Measurements from ENCODE around the gene MAPK1.
"Not testable (repeated sequence)": the region's sequence is repeated elsewhere in the genome, so short reads cannot be mapped to it uniquely, and the experiment has no call there.

MAPK1 gene

DNA sequence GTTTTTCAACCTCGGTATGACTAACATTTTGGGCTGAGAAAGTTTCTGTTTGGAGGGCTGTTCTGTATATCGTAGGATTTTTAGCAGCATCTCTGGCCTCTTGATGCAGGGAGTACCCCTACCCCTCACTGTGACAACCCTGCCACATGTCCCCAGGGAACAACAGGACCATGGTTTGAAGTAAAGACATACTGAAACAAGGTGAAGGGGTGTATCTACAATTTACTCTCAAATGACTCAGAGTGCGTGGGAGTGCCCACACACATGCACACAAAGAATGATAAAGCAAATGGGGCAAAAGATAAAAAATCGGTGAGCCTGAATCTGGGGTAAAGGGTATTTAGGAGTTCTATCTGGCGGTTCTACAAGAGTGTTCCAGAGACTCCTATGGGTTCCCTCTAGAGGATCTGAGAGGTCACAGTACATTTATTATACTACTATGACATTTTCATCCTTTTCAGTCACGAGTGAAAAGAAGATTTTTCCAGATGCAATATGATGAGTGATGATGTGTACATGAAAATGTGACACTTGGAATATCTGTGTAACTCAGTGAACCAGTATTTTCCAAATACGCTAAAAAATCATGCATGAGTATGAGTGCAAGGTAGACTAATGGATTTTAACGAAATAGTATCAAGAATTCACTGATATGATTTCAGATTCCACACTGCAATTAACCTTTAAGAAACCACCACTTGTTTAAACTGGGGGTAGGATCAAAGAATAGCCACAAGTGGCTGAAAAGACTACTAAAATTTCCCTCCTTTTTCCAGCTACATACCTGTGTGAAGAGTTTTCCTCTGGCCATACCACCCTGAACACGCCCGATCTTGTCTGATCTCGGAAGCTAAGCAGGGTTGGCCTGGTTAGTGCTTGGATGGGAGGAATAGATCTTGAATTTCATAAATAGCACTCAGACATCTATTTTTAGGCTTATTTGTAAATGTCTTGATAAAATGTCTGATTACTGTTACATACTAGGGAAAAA, 75.5 kb downstream of the MAPK1 start:
- Histone ChIP-seq H3K9ac (ENCODE audit: insufficient read length, low read depth) (no peak overlapping the region), H3K4me1 (ENCODE audit: insufficient read depth, insufficient read length) (no peaks in the 10 kb centered on the region), H3K27me3 (ENCODE audit: insufficient read depth, insufficient read length) (no peaks in the 10 kb centered on the region), H3K36me3 (ENCODE audit: insufficient read depth, insufficient read length, low read length) (peaks cover 22% of the 10 kb centered on the region), H3K9me3 (ENCODE audit: insufficient read depth, low read length) (no peaks in the 10 kb centered on the region), H3K4me3 (ENCODE audit: insufficient read length, low read depth) (no peak overlapping the region)
- no peak for TF ChIP-seq SUZ12 (IDR thresholded peaks at IDR 0.05; ENCODE audit: extremely low read depth, insufficient read depth, insufficient read length)
- TF ChIP-seq ZNF274 (IDR thresholded peaks at IDR 0.05; ENCODE audit: low read depth, low read length), result no peak
- TF ChIP-seq YY1 (IDR thresholded peaks at IDR 0.05; ENCODE audit: insufficient read depth, insufficient read length), result no peak
- no peak for DNase-seq (ENCODE audit: low read depth, low spot score)

GRCh38 chr22:21790849-21791610, 76.4 kb downstream of the MAPK1 start:
- DNase-seq (ENCODE audit: low read depth, low spot score); H3K27me3 ChIP-seq (ENCODE audit: insufficient read depth, insufficient read length); H3K4me3 ChIP-seq (ENCODE audit: insufficient read length, low read depth); H3K4me1 ChIP-seq (ENCODE audit: insufficient read depth, insufficient read length); H3K9me3 ChIP-seq (ENCODE audit: insufficient read depth, low read length); H3K9ac ChIP-seq (ENCODE audit: insufficient read length, low read depth): not testable (repeated sequence)
- peaks cover 26% of the 10 kb centered on the region for H3K36me3 ChIP-seq (ENCODE audit: insufficient read depth, insufficient read length, low read length)

- peaks cover 30% of the 10 kb centered on the region for H3K36me3 ChIP-seq (ENCODE audit: insufficient read depth, insufficient read length, low read length)
- H3K9me3 ChIP-seq (ENCODE audit: insufficient read depth, low read length), result no peaks in the 10 kb centered on the region
- no peak overlapping the region for H3K9ac ChIP-seq (ENCODE audit: insufficient read length, low read depth)
- no peak overlapping the region for H3K4me3 ChIP-seq (ENCODE audit: insufficient read length, low read depth)
- no peaks in the 10 kb centered on the region for H3K4me1 ChIP-seq (ENCODE audit: insufficient read depth, insufficient read length)
- DNase-seq (ENCODE audit: low read depth, low spot score), result no peak
- H3K27me3 ChIP-seq (ENCODE audit: insufficient read depth, insufficient read length), result no peaks in the 10 kb centered on the region
- TF ChIP-seq ZNF274 (IDR thresholded peaks at IDR 0.05; ENCODE audit: low read depth, low read length) (no peak), YY1 (IDR thresholded peaks at IDR 0.05; ENCODE audit: insufficient read depth, insufficient read length) (no peak), SUZ12 (IDR thresholded peaks at IDR 0.05; ENCODE audit: extremely low read depth, insufficient read depth, insufficient read length) (no peak)
Observed at GRCh38 chr22:21790359-21790758, 77.1 kb downstream of the MAPK1 start.

DNA sequence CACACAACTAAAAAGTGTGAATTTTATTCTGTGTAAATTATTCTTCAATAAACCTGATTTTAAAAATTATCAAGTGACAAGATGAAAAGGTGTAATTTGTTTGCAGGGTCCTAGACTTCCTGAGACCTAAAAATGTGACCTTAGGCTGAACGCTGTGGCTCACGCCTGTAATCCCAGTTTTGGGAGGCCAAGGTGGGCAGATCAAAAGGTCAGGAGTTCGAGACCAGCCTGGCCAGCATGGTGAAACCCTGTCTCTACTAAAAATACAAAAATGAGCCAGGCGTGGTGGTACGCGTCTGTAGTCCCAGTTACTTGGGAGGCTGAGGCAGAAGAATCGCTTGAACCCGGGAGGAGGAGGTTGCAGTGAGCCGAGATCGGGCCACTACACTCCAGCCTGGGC, 79.9 kb downstream of the MAPK1 start:
- not testable (repeated sequence) for H3K4me3 ChIP-seq (ENCODE audit: insufficient read length, low read depth); H3K9ac ChIP-seq (ENCODE audit: insufficient read length, low read depth); DNase-seq (ENCODE audit: low read depth, low spot score); H3K9me3 ChIP-seq (ENCODE audit: insufficient read depth, low read length); H3K4me1 ChIP-seq (ENCODE audit: insufficient read depth, insufficient read length); H3K27me3 ChIP-seq (ENCODE audit: insufficient read depth, insufficient read length)
- H3K36me3 ChIP-seq (ENCODE audit: insufficient read depth, insufficient read length, low read length), result peaks cover 41% of the 10 kb centered on the region

GRCh38 chr22:21780259-21780658, 87.2 kb downstream of the MAPK1 start:
- no peak for DNase-seq (ENCODE audit: low read depth, low spot score)
- Histone ChIP-seq H3K9me3 (ENCODE audit: insufficient read depth, low read length) (no peaks in the 10 kb centered on the region), H3K4me3 (ENCODE audit: insufficient read length, low read depth) (no peak overlapping the region), H3K9ac (ENCODE audit: insufficient read length, low read depth) (no peak overlapping the region), H3K27me3 (ENCODE audit: insufficient read depth, insufficient read length) (no peaks in the 10 kb centered on the region), H3K4me1 (ENCODE audit: insufficient read depth, insufficient read length) (no peaks in the 10 kb centered on the region), H3K36me3 (ENCODE audit: insufficient read depth, insufficient read length, low read length) (peaks cover 27% of the 10 kb centered on the region)
- TF ChIP-seq SUZ12 (IDR thresholded peaks at IDR 0.05; ENCODE audit: extremely low read depth, insufficient read depth, insufficient read length), result no peak
- no peak for TF ChIP-seq YY1 (IDR thresholded peaks at IDR 0.05; ENCODE audit: insufficient read depth, insufficient read length)
- TF ChIP-seq ZNF274 (IDR thresholded peaks at IDR 0.05; ENCODE audit: low read depth, low read length), result no peak

GRCh38 chr22:21779444-21779843, 88.0 kb downstream of the MAPK1 start:
- DNase-seq (ENCODE audit: low read depth, low spot score), result no peak
- Histone ChIP-seq H3K36me3 (ENCODE audit: insufficient read depth, insufficient read length, low read length) (peaks cover 20% of the 10 kb centered on the region), H3K9me3 (ENCODE audit: insufficient read depth, low read length) (no peaks in the 10 kb centered on the region), H3K27me3 (ENCODE audit: insufficient read depth, insufficient read length) (no peaks in the 10 kb centered on the region), H3K4me1 (ENCODE audit: insufficient read depth, insufficient read length) (no peaks in the 10 kb centered on the region), H3K9ac (ENCODE audit: insufficient read length, low read depth) (no peak overlapping the region), H3K4me3 (ENCODE audit: insufficient read length, low read depth) (no peak overlapping the region)
- TF ChIP-seq YY1 (IDR thresholded peaks at IDR 0.05; ENCODE audit: insufficient read depth, insufficient read length), result no peak
- no peak for TF ChIP-seq SUZ12 (IDR thresholded peaks at IDR 0.05; ENCODE audit: extremely low read depth, insufficient read depth, insufficient read length)
- no peak for TF ChIP-seq ZNF274 (IDR thresholded peaks at IDR 0.05; ENCODE audit: low read depth, low read length)

DNA sequence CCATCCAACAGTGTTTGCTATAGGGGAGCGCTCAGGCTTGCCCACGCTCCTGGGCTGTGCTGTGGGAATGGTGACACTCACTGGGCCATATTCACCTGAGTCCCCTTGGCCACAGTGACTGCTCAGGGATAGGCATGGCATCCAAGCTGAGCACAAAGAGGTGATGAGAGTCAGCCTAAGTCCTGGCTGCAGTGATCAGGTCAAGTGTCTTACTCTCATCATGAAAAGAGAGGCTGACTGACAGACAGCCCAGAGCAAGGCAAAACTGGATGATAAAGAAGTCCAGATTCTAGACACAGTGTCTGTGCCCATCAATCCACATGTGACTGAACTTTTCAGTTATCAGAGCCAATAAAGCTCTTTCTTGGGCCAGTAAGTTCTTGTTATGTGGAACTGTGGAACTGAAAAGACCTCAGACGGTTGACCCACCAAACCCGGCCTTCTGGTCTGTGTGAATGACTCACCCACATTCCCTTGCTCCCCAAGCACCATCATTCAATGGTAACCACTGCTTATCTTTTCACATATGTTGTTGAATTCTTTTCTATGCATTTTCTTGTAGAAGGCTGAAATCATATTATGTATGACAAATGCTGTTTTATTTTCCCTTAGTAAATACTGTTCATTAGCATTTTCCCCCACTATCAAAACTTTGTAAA, 88.6 kb downstream of the MAPK1 start:
- H3K36me3 ChIP-seq (ENCODE audit: insufficient read depth, insufficient read length, low read length), result peaks cover 20% of the 10 kb centered on the region

More for the DNA sequence above, 88.6 kb downstream of the MAPK1 start:
- TF ChIP-seq SUZ12 (IDR thresholded peaks at IDR 0.05; ENCODE audit: extremely low read depth, insufficient read depth, insufficient read length) (no peak), YY1 (IDR thresholded peaks at IDR 0.05; ENCODE audit: insufficient read depth, insufficient read length) (no peak), ZNF274 (IDR thresholded peaks at IDR 0.05; ENCODE audit: low read depth, low read length) (no peak)
- no peak for DNase-seq (ENCODE audit: low read depth, low spot score)
- Histone ChIP-seq H3K9me3 (ENCODE audit: insufficient read depth, low read length) (no peaks in the 10 kb centered on the region), H3K27me3 (ENCODE audit: insufficient read depth, insufficient read length) (no peaks in the 10 kb centered on the region), H3K4me1 (ENCODE audit: insufficient read depth, insufficient read length) (no peaks in the 10 kb centered on the region), H3K4me3 (ENCODE audit: insufficient read length, low read depth) (no peak overlapping the region), H3K9ac (ENCODE audit: insufficient read length, low read depth) (no peak overlapping the region)
